ENCODE results near the gene ENGASE.

The ENGASE gene

GRCh38 chr17:79085921-79086551 is 11.4 kb downstream of the ENGASE start:
- Mint-ChIP-seq H3K4me3 (no peak overlapping the region), H3K4me1 (peaks cover 18% of the 10 kb centered on the region)
- TF ChIP-seq CTCF (IDR thresholded peaks at IDR 0.05) = no peak

GRCh38 chr17:79086609-79087427 is 12.2 kb downstream of the ENGASE start:
- TF ChIP-seq CTCF (IDR thresholded peaks at IDR 0.05) = no peak
- Mint-ChIP-seq H3K4me3 (no peak overlapping the region), H3K27ac (no peak overlapping the region), H3K27me3 (ENCODE audit: low read depth, poor library complexity) (no peaks in the 10 kb centered on the region), H3K36me3 (ENCODE audit: low read depth) (peaks cover 4% of the 10 kb centered on the region), H3K4me1 (peaks cover 21% of the 10 kb centered on the region), H3K9me3 (no peaks in the 10 kb centered on the region)
- DNase-seq = no peak

More at GRCh38 chr17:79085921-79086551, 11.4 kb downstream of the ENGASE start:
- Mint-ChIP-seq H3K9me3 (no peaks in the 10 kb centered on the region), H3K36me3 (ENCODE audit: low read depth) (peaks cover 10% of the 10 kb centered on the region), H3K27me3 (ENCODE audit: low read depth, poor library complexity) (no peaks in the 10 kb centered on the region), H3K27ac (no peak overlapping the region)
- no peak for DNase-seq

DNA sequence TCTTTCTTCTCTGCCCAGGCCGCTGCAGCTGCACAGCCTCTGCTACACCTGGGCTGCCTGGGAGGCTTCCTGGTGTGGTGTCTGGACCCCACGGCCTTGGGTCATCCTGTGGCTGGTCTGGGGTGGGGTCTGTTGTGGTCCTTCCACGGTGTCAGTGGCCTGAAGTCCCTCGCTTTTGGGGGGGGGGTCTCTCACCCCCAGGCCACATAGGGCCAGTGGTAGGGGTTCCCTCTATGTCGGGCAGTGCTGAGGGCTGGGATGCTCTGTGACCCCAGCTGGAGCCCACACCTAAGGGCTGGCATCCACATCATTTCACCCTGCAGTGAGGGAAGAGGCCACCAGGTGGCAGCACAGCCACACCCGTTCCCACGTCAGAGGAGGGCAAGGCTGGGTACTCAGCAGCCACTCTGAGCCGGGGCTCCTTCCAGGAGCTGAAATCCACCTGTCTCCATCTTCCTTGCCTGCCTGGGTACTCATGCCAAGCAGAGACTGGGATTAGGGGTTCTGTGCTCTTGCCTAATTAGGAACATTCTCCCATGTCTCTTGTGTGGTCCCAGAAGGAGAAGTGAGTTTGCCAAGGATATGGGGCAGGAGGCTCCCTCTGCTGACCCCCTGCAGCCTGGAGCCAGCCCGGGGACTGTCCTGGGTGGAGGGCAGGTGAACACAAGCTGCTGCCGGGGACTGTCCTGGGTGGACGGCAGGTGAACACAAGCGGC is 13.0 kb downstream of the ENGASE start:
- Mint-ChIP-seq H3K4me3 (no peak overlapping the region), H3K27me3 (ENCODE audit: low read depth, poor library complexity) (no peaks in the 10 kb centered on the region), H3K27ac (no peak overlapping the region), H3K4me1 (peaks cover 25% of the 10 kb centered on the region), H3K36me3 (ENCODE audit: low read depth) (no peaks in the 10 kb centered on the region), H3K9me3 (no peaks in the 10 kb centered on the region)
- DNase-seq = peak; percentile 91
- TF ChIP-seq CTCF (IDR thresholded peaks at IDR 0.05) = peak; percentile 95

DNA sequence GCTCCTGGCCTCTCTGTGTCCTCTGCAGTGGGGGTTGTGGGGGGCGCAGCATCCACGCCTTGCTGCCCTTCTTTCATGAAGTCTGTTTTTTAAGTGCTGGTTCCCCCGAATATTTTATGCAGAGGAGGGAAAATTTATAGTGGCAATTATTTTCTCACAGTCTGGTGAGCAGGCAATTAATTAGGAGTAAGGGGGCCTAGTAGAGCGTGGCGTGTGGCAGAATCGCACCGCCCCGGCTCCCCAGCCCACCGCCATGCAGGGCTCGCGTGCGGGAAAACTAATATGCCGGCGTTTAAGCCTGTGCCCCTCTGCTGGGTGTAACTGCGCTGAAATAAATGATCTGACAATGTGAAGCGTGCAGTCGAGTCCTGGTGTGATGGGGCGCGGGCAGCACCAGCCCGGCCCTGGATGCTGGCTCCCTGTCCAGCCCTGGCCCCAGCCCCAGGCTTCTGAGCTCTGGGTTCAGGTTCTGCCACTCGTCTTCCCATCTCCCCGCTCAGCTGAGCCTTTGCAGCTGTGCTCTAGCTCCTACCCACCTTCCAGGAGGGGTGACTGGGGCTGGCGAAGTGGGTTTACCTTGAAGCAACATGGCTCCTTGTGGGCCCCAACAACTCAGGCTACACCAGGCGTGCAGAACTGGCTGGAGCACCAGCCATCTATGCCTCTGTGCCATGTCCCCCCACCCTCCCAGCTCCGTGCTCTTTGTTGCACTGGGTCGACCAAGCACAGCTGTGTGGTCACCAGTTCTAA is 13.8 kb downstream of the ENGASE start:
- Mint-ChIP-seq H3K4me3 (no peak overlapping the region), H3K27me3 (ENCODE audit: low read depth, poor library complexity) (no peaks in the 10 kb centered on the region), H3K4me1 (peaks cover 27% of the 10 kb centered on the region), H3K27ac (no peak overlapping the region), H3K9me3 (no peaks in the 10 kb centered on the region), H3K36me3 (ENCODE audit: low read depth) (no peaks in the 10 kb centered on the region)
- TF ChIP-seq CTCF (IDR thresholded peaks at IDR 0.05) = no peak
- no peak for DNase-seq

DNA sequence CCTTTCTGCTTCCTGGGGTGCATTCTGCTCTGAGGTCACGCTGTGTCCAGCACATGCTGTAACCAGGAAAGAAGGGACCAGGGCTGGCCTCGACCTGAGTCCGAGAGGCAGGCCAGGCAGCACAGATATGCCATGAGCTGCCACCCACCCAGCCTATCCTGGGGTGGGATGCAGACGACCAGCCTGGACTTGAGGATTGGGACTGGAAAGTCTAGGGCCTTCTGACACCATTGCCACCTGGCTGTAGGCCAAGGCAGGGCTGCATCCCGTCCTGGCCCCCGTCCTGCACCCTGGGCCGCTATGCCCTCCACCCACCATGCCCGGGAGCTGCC is 14.3 kb downstream of the ENGASE start:
- no peak for TF ChIP-seq CTCF (IDR thresholded peaks at IDR 0.05)
- Mint-ChIP-seq H3K4me1 (peaks cover 27% of the 10 kb centered on the region), H3K27me3 (ENCODE audit: low read depth, poor library complexity) (no peaks in the 10 kb centered on the region), H3K9me3 (no peaks in the 10 kb centered on the region), H3K4me3 (no peak overlapping the region), H3K27ac (no peak overlapping the region), H3K36me3 (ENCODE audit: low read depth) (no peaks in the 10 kb centered on the region)
- no peak for DNase-seq
